ENCODE results near the gene ZNF473.

DNA sequence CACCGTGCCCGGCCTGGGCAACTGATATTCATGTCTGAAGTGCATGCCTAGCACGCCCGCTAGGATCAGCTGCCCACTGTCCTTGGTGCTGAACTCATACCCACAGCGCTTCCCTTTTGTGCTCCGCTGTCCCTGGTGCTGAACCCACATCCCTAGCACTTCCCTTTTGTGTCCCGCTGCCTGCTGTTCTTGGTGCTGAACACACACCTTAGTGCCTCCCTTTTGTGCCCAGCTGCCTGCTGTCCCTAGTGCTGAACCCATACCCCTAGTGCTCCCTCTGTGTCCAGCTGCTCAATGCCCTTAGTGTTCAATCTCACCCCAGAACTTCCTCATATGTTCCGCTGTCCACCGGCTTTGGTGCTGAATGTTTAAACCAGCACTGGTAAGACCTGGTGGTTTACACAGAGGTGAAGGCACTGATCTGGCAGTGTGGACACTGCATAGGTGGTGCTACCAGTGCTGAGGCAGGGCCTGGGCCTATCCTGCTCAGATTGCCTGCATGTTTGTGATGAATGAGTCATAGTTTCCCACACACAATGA lies 38.6 kb upstream of the ZNF473 start:
- TF ChIP-seq, protein P1, sequence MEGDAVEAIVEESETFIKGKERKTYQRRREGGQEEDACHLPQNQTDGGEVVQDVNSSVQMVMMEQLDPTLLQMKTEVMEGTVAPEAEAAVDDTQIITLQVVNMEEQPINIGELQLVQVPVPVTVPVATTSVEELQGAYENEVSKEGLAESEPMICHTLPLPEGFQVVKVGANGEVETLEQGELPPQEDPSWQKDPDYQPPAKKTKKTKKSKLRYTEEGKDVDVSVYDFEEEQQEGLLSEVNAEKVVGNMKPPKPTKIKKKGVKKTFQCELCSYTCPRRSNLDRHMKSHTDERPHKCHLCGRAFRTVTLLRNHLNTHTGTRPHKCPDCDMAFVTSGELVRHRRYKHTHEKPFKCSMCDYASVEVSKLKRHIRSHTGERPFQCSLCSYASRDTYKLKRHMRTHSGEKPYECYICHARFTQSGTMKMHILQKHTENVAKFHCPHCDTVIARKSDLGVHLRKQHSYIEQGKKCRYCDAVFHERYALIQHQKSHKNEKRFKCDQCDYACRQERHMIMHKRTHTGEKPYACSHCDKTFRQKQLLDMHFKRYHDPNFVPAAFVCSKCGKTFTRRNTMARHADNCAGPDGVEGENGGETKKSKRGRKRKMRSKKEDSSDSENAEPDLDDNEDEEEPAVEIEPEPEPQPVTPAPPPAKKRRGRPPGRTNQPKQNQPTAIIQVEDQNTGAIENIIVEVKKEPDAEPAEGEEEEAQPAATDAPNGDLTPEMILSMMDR (conservative IDR thresholded peaks at IDR 0.05; ENCODE audit: low read length), result no peak
- no peak for TF ChIP-seq EZH2phosphoT487 (IDR thresholded peaks at IDR 0.05; ENCODE audit: borderline replicate concordance, low read depth, low read length)
